ENCODE results near the gene VAV3. TPM values are rescaled to one million over a fixed set of nuclear protein-coding genes. Genes with fewer than 3 reads are reported as not detected.
A peak's percentile ranks its signal among the peaks of the same experiment; 100 is the strongest.

The VAV3 gene
- total RNA-seq, 2 donors from 2014 or later, result 18.4 to 21.4 TPM

DNA sequence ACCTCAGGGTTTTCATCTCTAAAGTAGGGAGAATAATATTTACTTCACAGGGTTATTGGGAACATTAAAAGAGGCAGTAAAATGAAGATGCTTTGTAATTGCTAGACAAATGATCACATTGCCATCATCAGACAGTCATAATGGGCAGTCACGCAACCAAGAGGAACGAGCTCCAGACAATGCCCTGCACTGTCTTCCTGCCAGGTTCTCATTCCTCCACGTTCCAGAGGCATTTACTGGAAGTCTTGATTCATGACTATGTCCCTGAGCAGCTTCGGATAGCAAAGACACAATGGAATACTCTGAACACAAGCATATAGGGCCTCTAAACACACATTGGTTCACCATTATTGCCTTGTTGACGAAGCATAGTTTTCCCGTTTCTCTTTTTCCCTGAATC, 434.4 kb downstream of the VAV3 start:
- no peaks in the 10 kb centered on the region for H3K9me3 ChIP-seq
- no peak for DNase-seq
- no peak overlapping the region for H3K27ac ChIP-seq
- no peak overlapping the region for H3K4me3 ChIP-seq
- WGBS, 2 donors, result 40% methylated on average over 6 of the region's 6 CpGs
- ATAC-seq, result no peak
- no peaks in the 10 kb centered on the region for H3K27me3 ChIP-seq
- intact Hi-C loops (cut with DNase I), result no loop called here
- H3K36me3 ChIP-seq (replicated peaks in 1 of 2; ENCODE audit: insufficient read depth in 1 of 2, low read depth in 2 of 2), result no peaks in the 10 kb centered on the region
- H3K4me1 ChIP-seq, result no peaks in the 10 kb centered on the region
- TF ChIP-seq POLR2A (IDR thresholded peaks at IDR 0.05), result no peak
- TF ChIP-seq, protein P1, sequence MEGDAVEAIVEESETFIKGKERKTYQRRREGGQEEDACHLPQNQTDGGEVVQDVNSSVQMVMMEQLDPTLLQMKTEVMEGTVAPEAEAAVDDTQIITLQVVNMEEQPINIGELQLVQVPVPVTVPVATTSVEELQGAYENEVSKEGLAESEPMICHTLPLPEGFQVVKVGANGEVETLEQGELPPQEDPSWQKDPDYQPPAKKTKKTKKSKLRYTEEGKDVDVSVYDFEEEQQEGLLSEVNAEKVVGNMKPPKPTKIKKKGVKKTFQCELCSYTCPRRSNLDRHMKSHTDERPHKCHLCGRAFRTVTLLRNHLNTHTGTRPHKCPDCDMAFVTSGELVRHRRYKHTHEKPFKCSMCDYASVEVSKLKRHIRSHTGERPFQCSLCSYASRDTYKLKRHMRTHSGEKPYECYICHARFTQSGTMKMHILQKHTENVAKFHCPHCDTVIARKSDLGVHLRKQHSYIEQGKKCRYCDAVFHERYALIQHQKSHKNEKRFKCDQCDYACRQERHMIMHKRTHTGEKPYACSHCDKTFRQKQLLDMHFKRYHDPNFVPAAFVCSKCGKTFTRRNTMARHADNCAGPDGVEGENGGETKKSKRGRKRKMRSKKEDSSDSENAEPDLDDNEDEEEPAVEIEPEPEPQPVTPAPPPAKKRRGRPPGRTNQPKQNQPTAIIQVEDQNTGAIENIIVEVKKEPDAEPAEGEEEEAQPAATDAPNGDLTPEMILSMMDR (IDR thresholded peaks at IDR 0.05), result no peak

DNA sequence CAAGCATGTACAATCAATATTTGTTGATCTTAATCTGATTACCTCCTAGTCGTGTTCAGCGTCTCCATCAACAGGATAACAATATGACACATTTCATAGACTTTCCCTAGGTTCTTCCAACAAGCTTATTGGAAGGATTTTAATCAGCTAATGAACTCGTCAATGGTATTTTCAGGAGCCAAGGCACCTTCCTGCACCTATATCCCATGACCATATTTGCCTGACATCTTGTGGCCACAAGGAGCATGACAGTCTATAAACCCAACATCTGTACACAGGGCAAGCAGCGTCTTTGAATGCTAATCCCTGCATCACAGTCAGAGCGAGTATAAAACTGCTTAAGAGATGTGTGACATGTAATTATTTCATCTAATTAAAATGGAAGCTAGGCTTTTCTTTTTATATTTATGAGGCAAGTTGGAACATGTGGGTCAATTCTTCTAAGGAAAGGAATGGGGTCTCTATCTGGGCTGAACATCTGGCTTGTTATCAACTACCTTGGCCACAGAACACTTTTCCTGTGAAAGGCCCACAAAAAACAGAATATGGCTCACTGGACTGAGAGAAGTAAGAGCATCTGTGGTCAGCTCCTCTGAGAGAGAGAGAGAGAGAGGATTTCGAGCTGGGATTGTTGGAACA, 435.4 kb downstream of the VAV3 start:
- no peaks in the 10 kb centered on the region for H3K4me1 ChIP-seq
- H3K27me3 ChIP-seq, result no peaks in the 10 kb centered on the region
- no peak for TF ChIP-seq POLR2A (IDR thresholded peaks at IDR 0.05)
- TF ChIP-seq, protein P1 (IDR thresholded peaks at IDR 0.05), result peak; percentile 29 to 60 (median 57)
- ATAC-seq (peak; percentile 71), DNase-seq (peak in 3 of 4 donors; percentile 21 to 40 (median 25))
- WGBS, 2 donors, result 14 to 15% methylated on average over 6 of the region's 6 CpGs
- H3K9me3 ChIP-seq, result no peaks in the 10 kb centered on the region
- intact Hi-C loops (cut with DNase I), result no loop called here
- no peak overlapping the region for H3K4me3 ChIP-seq
- H3K27ac ChIP-seq, result no peak overlapping the region
- H3K36me3 ChIP-seq (replicated peaks in 1 of 2; ENCODE audit: insufficient read depth in 1 of 2, low read depth in 2 of 2), result no peaks in the 10 kb centered on the region

DNA sequence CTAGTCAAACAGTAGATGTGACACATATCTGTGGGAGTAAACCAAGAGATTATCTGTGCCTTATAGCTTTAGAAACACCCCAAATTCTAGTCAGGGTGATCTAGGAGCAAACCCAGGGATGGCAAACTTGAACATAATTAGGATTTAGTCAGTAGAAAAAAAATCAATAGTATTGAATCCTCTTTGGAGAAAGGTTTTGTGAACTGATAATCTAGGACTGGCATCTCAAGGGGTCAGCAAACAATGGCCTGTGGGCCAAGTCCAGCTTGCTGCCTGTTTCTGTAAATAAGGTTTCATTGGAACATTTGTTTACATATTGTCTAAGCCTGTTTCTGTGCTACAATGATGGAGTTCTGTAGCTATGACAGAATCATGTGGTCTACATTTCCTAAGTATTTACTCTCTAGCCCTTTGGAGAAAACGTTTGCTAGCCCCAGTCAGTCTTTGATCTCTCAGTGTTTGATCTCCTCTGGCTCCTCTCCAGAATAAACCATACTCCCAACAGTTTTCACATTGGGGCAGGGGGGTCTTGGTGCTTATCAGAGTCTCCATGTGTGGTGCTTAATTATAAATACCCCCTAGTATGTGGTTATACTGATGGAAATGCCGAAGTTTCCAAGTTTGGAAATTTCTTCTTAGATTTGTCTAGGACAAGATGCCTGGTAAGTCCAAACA, 438.3 kb downstream of the VAV3 start:
- Histone ChIP-seq H3K36me3 (replicated peaks in 1 of 2; ENCODE audit: insufficient read depth in 1 of 2, low read depth in 2 of 2) (no peaks in the 10 kb centered on the region), H3K4me3 (no peak overlapping the region), H3K27ac (no peak overlapping the region), H3K9me3 (no peaks in the 10 kb centered on the region), H3K4me1 (no peaks in the 10 kb centered on the region), H3K27me3 (no peaks in the 10 kb centered on the region)
- TF ChIP-seq, protein P1 (IDR thresholded peaks at IDR 0.05), result no peak
- TF ChIP-seq POLR2A (IDR thresholded peaks at IDR 0.05), result no peak
- intact Hi-C loops (cut with DNase I), result no loop called here
- 26 to 28% methylated on average over 2 of the region's 2 CpGs for WGBS, 2 donors
- DNase-seq, result no peak
- no peak for ATAC-seq

DNA sequence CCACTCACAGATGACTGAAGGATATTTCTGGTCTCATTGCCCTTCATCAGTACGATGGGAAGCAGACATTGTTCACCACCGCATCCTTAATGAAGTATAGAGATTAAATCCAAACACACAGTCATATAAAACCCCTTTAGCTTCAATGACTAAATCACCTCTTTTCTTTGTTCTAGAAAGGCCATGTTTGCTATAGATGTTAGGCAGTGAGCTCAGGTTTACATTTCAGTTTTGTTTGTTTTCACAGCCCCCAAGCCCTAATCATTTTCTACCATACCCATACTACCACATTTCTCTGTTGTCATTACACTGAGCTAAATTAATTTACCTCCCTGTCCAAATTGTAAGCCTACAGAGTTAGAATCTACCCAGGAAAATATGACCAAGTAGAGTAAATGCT, 439.0 kb downstream of the VAV3 start:
- Histone ChIP-seq H3K27me3 (no peaks in the 10 kb centered on the region), H3K9me3 (no peaks in the 10 kb centered on the region), H3K4me3 (no peak overlapping the region), H3K36me3 (replicated peaks in 1 of 2; ENCODE audit: insufficient read depth in 1 of 2, low read depth in 2 of 2) (no peaks in the 10 kb centered on the region), H3K27ac (no peak overlapping the region), H3K4me1 (no peaks in the 10 kb centered on the region)
- no peak for TF ChIP-seq POLR2A (IDR thresholded peaks at IDR 0.05)
- TF ChIP-seq, protein P1 (IDR thresholded peaks at IDR 0.05), result no peak
- ATAC-seq (no peak), DNase-seq (no peak)
- intact Hi-C loops (cut with DNase I), result no loop called here
- WGBS, 2 donors, result 56 to 61% methylated on average over 2 of the region's 2 CpGs

DNA sequence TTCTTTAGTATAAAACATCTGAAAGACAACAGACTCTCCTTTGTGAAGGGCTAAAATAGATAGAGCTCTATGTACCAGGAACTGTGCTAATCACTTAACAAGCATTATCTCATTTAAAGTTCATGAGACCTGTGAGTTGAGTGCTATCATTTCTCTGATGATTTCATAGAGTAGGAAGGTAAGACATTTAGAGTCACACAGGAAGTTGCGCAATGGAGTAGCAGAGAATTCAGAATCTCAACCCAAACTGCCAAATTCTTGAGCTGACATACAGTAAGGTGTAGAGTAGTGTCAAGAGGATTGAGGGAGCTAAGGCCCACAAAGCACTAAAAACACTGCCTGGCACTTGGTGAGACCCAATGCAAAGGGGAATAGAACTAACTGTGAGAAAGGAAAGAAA, 439.8 kb downstream of the VAV3 start:
- Histone ChIP-seq H3K4me3 (no peak overlapping the region), H3K27me3 (no peaks in the 10 kb centered on the region), H3K4me1 (no peaks in the 10 kb centered on the region), H3K27ac (no peak overlapping the region), H3K36me3 (replicated peaks in 1 of 2; ENCODE audit: insufficient read depth in 1 of 2, low read depth in 2 of 2) (no peaks in the 10 kb centered on the region), H3K9me3 (no peaks in the 10 kb centered on the region)
- ATAC-seq (no peak), DNase-seq (no peak)
- TF ChIP-seq, protein P1 (IDR thresholded peaks at IDR 0.05), result no peak
- no peak for TF ChIP-seq POLR2A (IDR thresholded peaks at IDR 0.05)
- intact Hi-C loops (cut with DNase I), result no loop called here
- WGBS, 2 donors, result 88 to 89% methylated on average over 1 of the region's 1 CpG

All from body of pancreas (tissue), 4 donors.